COLO829 (cell line): ENCODE results near the gene S100PBP.

Experiments used
- DNase-seq: peaks from one replicate; pipeline ENCODE4 v3.0.0; 2012; ENCODE audit warnings: low spot score

Gene S100PBP

GRCh38 chr1:32817159-32817814 is at the start of gene S100PBP, which contains the start of gene YARS1:
TSS of gene S100PBP (plus strand) at chr1:32817653. CDS start at chr1:32826100, 8,447 bp downstream.
TSS of gene YARS1 (minus strand) at chr1:32817358. CDS start at chr1:32817244, 114 bp downstream.
- DNase-seq: peak; percentile 99

GRCh38 chr1:32768110-32768850 is 49.2 kb upstream of the S100PBP start:
- DNase-seq: no peak

- DNase-seq: no peak
These were observed 47.8 kb upstream of the S100PBP start for GRCh38 chr1:32769524-32770220.

GRCh38 chr1:32770221-32770731 is 47.2 kb upstream of the S100PBP start:
- no peak for DNase-seq

GRCh38 chr1:32770741-32771548 is 46.5 kb upstream of the S100PBP start:
- DNase-seq: no peak

GRCh38 chr1:32771561-32772280 is 45.7 kb upstream of the S100PBP start:
- DNase-seq: no peak

GRCh38 chr1:32772281-32773017 is 45.0 kb upstream of the S100PBP start:
- no peak for DNase-seq

- DNase-seq: peak; percentile 61
These were observed 44.3 kb upstream of the S100PBP start for GRCh38 chr1:32773018-32773763.

- no peak for DNase-seq
These were observed 43.5 kb upstream of the S100PBP start for GRCh38 chr1:32773764-32774463.

GRCh38 chr1:32774464-32774808 is 43.0 kb upstream of the S100PBP start:
- DNase-seq: no peak

GRCh38 chr1:32774950-32775634 is 42.4 kb upstream of the S100PBP start:
- DNase-seq: no peak

- DNase-seq: no peak
These were observed 41.7 kb upstream of the S100PBP start for GRCh38 chr1:32775640-32776337.

GRCh38 chr1:32779242-32779641 is 38.2 kb upstream of the S100PBP start:
- no peak for DNase-seq

GRCh38 chr1:32780005-32780404 is 37.4 kb upstream of the S100PBP start:
- no peak for DNase-seq

- no peak for DNase-seq
These were observed 36.7 kb upstream of the S100PBP start for GRCh38 chr1:32780628-32781234.

- no peak for DNase-seq
These were observed 35.4 kb upstream of the S100PBP start for GRCh38 chr1:32782086-32782485.

- no peak for DNase-seq
These were observed 33.6 kb upstream of the S100PBP start for GRCh38 chr1:32783851-32784250.
